ENCODE measurements around the gene DCAKD.
"Not testable (repeated sequence)": the region's sequence is repeated elsewhere in the genome, so short reads cannot be mapped to it uniquely, and the experiment has no call there.

DCAKD gene

GRCh38 chr17:45061606-45062205, 10.3 kb upstream of the DCAKD start:
- DNase-seq, result no peak

GRCh38 chr17:45060797-45061605, 9.6 kb upstream of the DCAKD start, which contains the start of gene NMT1:
Gene NMT1, plus strand, starts transcription at chr17:45061317. Its CDS starts 13 bp downstream, at chr17:45061330.
- DNase-seq, result peak; percentile 98

GRCh38 chr17:45060382-45060796, 9.0 kb upstream of the DCAKD start:
- DNase-seq, result no peak

GRCh38 chr17:45052052-45052772, 780 bp upstream of the DCAKD start:
- DNase-seq, result no peak

- not testable (repeated sequence) for DNase-seq
These were observed 254 bp upstream of the DCAKD start for GRCh38 chr17:45051720-45052051.

- DNase-seq, result no peak
These were observed 862 bp downstream of the DCAKD start for GRCh38 chr17:45050481-45051059.

- DNase-seq, result no peak
These were observed 2.5 kb downstream of the DCAKD start for GRCh38 chr17:45048795-45049563.

GRCh38 chr17:45046537-45047125, 4.8 kb downstream of the DCAKD start:
- DNase-seq, result no peak

- DNase-seq, result no peak
These were observed 7.5 kb downstream of the DCAKD start for GRCh38 chr17:45043813-45044540.

GRCh38 chr17:45042346-45043120, 8.9 kb downstream of the DCAKD start:
- DNase-seq, result no peak

GRCh38 chr17:45040459-45040858, 11.0 kb downstream of the DCAKD start:
- no peak for DNase-seq

- DNase-seq, result no peak
These were observed 12.5 kb downstream of the DCAKD start for GRCh38 chr17:45038728-45039634.

- DNase-seq, result no peak
These were observed 14.7 kb downstream of the DCAKD start for GRCh38 chr17:45036691-45037090.

GRCh38 chr17:45035848-45036247, 15.6 kb downstream of the DCAKD start:
- DNase-seq, result no peak

GRCh38 chr17:45034599-45034998, 16.8 kb downstream of the DCAKD start:
- no peak for DNase-seq

GRCh38 chr17:45032174-45032541, 19.3 kb downstream of the DCAKD start:
- DNase-seq, result no peak

GRCh38 chr17:45031231-45032173, 19.9 kb downstream of the DCAKD start:
- DNase-seq, result no peak

- DNase-seq, result no peak
These were observed 20.7 kb downstream of the DCAKD start for GRCh38 chr17:45030733-45031132.

Data from GDM1 (cell line).